COLO829 (cell line): Measurements from ENCODE around the gene UGT2B7.
"Not testable (repeated sequence)": the region's sequence is repeated elsewhere in the genome, so short reads cannot be mapped to it uniquely, and the experiment has no call there.

Experiments used
- DNase-seq: peaks from one replicate; pipeline ENCODE4 v3.0.0; 2012; ENCODE audit warnings: low spot score

Gene UGT2B7

DNA sequence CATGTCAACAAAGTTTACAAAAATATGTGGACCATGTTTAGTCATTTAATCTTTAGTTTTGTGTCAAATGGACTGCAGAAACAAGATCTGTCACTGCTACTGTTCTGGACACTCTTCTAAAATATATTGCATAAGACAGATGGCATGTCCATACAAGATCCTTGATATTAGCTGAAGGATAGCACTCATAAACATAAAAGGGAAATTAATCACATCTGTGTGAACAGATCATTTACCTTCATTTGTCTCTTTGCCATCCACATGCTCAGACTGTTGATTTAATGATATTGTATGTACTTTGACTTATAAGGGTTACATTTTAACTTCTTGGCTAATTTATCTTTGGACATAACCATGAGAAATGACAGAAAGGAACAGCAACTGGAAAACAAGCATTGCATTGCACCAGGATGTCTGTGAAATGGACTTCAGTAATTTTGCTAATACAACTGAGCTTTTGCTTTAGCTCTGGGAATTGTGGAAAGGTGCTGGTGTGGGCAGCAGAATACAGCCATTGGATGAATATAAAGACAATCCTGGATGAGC is at the start of gene UGT2B7:
UGT2B7 (plus strand) TSS at position 364 of the 546 bp plus-strand sequence; CDS start at position 411, 47 bp downstream.
- no peak for DNase-seq

DNA sequence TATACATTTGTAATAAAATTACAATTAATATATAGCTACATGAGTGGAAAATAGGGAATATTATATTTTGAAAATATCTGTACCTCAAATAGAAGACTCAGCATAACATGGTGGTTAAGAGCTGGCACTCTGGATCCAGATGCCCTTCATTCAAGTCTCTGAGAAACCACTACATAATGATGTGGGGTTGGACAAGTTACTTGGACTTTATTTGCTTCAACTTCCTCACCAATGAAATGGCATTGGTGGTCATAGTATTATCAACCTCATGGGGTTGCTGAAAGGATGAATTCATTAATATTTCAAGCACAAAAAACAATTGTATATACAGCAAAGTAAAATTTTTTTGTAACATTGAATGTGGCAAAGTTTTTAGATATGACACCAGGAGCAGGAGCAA is 46.4 kb upstream of the UGT2B7 start:
- no peak for DNase-seq

DNA sequence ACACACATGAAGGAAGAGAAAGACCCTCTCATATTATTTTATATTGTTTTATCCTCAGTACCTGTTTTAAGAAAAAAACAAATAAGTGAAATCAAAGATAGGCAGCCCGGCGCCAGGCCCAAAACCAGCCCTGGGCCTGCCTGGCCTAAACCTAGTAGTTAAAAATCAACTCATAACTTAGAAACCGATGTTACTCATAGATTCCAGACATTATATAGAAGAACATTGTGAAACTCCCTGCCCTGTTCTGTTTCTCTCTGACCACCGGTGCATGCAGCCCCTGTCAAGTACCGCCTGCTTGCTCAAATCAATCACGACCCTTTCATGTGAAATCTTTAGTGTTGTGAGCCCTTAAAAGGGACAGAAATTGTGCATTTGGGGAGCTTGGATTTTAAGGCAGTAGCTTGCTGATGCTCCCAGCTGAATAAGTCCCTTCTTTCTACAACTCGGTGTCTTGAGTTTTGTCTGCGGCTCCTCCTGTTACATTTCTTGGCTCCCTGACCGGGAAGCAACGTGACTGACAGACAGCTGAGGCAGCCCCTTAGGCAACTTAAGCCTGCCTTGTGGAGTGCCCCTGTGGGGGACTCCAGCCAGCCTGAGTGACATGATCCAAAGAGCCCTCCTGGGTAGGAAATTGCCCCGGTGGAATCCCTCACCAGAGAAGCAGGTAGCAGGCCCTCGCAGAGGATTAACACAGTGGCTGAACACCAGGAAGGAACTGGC is 45.3 kb upstream of the UGT2B7 start:
- not testable (repeated sequence) for DNase-seq

DNA sequence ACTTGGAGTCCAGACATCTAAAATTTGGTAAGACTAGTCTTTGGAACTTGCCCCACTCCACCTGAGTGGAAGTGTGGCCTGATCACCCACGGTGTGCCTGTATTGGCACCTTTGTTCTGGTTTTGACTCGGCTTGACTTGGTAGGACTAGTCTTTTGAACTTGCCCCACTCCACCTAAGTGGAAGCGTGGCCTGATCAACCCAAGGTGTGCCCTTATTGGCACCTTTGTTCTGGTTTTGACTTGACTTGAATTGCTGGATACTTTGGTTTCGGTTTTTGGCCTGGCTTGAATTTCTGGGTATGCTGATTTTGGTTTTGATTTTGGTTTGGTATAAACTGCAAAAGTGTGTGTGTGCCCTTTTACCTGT is 44.7 kb upstream of the UGT2B7 start:
- no peak for DNase-seq

GRCh38 chr4:69053309-69053885 is 42.9 kb upstream of the UGT2B7 start:
- DNase-seq, result not testable (repeated sequence)

- not testable (repeated sequence) for DNase-seq
Measured at GRCh38 chr4:69054033-69054432, 42.2 kb upstream of the UGT2B7 start.

DNA sequence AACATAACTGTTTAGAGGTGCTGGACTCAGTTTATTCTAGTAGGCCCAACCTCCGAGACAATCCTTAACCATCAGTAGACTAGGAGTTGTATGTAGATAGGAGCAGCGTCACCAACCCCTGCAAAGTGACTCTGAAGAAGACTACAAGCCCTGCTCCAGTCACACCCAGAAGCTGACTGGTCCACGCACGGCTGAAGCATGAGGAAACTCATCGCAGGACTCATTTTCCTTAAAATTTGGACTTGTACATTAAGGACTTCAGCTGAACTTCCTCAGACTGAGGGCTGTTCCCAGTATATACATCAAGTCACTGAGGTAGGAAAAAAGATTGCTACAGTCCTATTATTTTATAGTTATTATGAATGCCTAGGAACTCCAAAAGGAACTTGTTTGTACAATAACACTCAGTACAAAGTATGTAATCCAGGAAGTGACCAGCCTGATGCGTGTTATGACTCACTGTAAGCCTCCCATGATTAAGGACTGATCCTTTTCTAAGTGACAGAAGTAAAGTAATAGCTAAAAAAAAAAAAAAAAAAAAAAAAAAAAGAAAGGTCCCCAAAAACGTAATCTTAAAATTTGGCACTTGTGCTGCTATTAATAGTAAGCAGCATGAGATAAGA is 41.6 kb upstream of the UGT2B7 start:
- peak; percentile 87 for DNase-seq

DNA sequence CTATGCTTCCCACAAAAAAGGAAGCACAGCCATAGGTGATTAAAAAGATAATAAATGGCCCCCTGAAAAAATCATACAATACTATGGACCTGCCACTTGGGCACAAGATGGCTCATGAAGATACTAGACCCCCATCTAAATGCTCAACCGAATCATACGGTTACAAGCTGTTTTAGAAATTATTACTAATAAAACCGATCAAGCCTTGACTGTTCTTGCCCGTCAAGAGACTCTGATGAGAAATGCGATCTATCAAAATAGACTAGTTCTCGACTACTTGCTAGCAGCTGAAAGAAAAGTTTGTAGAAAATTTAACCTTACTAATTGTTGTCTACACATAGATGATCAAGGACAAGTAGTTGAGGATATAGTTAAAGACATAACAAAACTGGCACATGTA is 40.1 kb upstream of the UGT2B7 start:
- DNase-seq, result no peak

DNA sequence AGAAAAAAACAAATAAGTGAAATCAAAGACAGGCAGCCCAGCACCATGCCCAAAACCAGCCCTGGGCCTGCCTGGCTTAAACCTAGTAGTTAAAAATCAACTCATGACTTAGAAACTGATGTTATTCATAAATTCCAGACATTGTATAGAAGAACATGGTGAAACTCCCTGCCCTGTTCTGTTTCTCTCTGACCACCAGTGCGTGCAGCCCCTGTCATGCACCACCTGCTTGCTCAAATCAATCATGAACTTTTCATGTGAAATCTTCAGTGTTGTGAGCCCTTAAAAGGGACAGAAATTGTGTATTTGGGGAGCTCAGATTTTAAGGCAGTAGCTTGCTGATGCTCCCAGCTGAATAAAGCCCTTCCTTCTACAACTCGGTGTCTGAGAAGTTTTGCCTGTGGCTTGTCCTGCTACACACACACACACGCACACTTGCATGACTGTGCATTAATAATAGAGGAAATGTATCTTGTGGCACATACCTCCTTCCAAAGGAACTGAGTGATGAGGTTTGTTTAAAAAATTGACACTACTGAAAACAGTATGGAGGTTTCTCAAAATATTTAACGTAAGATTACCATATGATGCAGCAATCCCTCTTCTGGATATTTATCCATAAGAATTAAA is 39.2 kb upstream of the UGT2B7 start:
- no peak for DNase-seq

- DNase-seq, result peak; percentile 90
Measured at GRCh38 chr4:69057620-69058409, 38.5 kb upstream of the UGT2B7 start.

- DNase-seq, result no peak
Measured at GRCh38 chr4:69058410-69059059, 37.7 kb upstream of the UGT2B7 start.

DNA sequence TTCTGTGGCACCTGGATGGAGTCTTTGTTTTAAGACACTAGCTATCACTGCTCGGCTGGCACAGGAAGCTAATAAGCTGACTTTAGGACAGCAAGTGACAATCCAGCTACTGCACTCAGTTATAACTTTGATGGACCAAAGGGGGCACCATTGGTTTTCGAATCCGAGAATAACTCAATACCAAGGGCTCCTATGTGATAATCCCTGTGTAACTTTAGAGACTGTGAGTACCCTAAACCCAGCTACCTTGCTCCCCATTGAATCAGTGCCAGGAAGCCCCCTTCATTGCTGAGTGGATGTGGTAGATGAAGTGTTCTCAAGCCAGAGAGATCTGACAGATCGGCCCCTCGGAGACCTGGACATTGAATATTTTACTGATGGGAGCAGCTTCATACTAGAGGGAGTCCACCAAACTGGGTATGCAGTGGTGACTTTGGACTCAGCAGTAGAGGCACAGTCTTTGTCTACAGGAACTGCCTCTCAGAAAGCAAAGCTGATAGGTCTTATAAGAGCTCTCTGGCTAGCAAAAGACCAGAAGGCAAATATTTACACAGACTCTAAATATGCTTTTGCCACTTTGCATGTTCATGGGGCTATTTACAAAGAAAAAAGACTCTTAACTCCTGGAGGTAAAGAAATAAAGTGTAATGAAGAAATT is 35.5 kb upstream of the UGT2B7 start:
- no peak for DNase-seq

DNA sequence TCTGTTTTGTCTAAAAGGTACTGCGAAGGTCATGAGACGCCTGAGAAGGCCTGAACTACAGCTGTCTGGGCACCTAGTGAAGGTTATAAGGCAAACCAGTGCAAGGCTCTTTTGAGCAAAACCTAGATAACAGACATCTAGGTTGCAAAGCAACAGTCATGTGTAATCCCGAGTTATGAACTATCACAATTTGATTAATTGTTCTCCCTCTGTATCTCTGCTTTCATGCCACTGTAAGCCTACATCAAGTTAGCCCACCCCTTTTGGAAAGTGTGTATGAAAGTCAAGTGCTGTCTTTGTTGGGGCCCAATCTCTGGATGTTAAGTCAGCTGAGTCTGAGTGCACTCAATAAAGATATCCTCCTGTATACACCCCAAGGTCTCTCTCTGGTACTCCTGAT is 31.9 kb upstream of the UGT2B7 start:
- no peak for DNase-seq

DNA sequence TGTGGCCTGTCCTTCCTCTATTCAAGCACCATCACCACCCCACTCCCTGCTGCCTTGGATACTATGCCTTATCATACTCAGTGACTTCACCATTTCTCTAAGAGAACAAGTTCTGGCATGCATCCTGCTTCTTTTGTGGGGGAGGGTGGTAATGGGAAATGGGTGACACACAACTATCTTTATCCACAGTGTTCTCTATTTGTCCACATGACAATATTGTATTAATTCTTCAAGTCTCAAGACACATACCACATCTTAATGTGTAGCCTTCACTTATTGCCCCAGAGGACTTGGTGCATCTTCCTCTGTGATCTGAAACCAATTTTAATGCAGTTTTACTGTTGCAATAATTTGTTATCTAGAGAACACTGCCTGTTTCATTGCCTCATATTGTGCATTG is 29.3 kb upstream of the UGT2B7 start:
- DNase-seq, result no peak

- no peak for DNase-seq
Measured at GRCh38 chr4:69069085-69069484, 27.2 kb upstream of the UGT2B7 start.

DNA sequence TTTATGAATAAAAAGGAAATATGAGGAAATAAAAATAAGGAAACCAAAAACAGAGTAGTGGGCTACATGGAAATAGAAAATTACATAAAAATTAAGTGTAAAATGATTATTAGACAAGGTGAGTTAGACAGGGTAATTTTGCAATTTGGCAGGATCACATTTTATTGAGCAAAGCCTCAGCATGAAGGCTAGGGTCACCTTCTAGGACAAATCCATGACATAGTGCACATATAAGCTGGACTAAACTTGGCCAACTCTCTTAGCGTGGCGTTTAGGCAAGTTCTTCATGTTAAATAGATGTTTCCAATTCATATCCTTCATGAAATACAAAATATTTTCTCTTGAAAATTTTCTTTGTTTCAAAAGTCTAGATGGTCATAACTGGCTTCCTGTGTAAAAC is 25.7 kb upstream of the UGT2B7 start:
- no peak for DNase-seq

- no peak for DNase-seq
Measured at GRCh38 chr4:69071286-69071685, 25.0 kb upstream of the UGT2B7 start.

GRCh38 chr4:69073375-69073774 is 22.9 kb upstream of the UGT2B7 start:
- DNase-seq, result no peak

- no peak for DNase-seq
Measured at GRCh38 chr4:69075061-69075792, 21.0 kb upstream of the UGT2B7 start.

DNA sequence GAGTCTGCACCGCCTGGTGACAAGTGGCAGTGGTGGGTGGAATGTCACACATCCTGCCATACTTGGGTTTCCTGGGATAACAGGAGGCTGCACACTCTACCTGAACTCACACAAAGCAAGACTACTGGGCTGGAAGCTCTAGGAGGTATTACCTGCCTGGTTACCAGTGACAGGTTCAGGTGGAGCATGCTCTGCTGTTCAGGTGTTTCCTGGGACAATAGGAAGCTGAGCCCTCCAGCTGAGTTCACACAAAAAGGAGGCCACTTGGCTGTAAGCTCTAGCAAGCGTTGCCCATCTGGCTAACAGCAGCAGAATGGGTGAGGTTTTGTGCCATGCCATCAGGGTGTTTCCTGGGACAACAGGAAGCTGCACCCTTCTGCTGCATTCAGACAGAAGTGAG is 17.4 kb upstream of the UGT2B7 start:
- DNase-seq, result no peak
